IPS DF 19.7 (cell line): ENCODE results near the gene RARG.

Experiments used
- DNase-seq: peaks from one replicate; pipeline ENCODE4 v3.0.0-alpha.2; 2013; ENCODE audit warnings: low read depth, low spot score

Gene RARG

DNA sequence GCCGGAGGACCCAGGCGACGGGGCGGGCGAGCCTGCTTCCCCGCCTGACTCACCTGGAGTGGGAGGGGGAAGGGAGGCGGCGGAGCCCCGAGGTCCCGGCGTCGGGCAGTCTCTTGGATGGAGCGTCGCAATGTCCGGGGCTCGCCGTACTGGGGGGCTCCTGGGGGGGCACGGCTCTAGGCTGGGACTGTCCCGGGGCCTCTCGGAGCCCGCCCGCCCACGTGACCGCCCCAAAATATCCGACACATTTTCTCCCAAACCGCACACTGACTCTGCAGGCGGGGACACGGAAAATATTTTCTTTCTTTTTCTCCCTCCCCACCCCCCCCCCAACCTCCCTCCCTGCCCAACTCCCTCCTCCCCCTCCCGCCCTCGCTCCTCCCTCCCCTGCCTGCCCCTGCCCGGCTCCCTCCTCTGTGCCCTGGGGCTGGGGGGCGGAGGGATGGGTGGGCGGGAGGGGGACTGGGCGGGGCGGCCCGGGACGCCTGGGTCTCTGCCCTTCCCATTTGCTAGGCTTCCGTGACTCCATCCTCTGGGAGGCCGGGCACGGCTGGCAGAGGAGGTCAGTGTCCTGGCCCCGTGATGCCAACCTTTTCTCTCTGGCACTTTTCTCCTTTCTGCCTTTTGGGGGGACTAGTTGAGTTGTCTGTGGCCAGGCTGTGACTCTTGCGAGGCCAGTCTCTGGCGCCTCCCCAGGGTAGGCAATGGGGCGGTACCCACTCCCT, at the start of gene RARG:
TSS of gene RARG (minus strand) at position 289 of the 725 bp plus-strand sequence. CDS start 4,664 bp downstream, outside the sequence.
- DNase-seq: no peak

DNA sequence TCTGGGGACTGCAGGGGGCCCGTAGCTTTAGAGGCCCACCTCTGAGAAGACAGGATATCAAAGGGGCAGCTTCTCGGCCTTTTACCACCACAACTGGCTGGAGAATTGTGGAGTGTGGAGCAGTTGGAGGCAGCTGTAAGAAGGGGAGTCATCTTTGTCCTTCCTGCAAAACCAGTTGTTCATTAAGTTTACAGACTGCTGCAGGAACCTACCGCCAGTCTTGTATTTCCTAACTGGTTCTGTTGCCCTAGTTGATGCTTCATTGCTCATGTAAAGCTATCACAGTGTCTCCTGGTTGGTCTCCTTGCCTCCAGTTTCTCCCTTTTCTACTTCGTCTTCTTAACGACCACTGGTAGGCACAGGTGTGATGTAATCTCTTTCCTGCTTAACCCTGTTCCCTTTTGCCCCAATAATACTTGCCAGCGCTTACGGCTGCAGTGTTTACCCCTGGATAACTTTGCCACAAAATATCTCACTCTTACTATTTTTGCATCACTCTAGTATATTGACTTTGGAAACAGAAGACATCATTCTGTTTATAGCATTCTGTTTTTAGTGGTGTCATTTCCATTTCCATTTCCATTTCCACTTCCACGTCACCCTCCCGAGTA, 48.0 kb upstream of the RARG start:
- DNase-seq: no peak

DNA sequence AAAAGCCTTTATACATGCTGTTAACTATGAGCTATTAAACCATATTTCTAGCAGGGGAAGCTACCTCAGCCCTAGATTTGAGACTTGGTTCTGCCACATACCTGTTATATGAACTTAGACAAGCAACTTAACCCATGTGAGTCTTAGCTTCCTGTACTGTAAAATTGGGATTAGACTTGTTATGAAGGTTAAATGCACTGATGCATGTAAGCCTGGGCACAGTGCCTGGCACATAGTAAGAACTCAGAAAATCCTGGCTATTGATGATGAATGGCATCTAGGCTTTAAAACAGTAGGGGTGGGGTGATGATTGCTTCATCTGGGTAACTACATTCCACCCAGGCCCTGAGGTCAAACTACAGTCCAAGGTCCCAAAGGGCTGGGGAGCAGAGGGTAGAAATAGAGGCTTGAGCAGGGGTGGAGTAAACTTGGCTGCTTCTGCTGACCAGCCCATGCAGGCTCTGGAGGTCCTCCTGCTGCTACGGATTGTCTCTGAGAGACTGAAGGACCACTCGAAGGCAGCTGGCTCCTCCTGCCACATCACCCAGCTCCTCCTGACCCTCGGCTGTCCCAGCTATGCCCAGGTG, 47.4 kb upstream of the RARG start:
- no peak for DNase-seq

DNA sequence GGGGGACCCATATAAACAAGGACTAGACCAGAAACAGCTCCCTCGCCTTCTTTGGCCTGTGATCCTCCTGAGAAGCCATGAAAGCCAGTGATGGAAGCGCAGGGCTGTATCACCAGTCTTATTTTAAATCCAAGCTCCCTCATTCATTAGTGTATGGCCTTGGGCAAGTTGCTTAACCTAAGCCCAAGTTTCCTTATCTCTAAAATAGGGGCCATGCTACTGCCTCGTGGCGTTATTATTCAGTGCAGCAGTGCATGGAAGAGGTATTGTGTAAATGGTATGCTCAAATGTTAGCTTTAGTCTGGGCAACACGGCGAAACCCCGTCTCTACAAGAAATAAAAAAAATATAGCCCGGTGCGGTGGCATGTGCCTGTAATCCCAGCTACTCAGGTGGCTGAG, 46.0 kb upstream of the RARG start:
- DNase-seq: no peak

DNA sequence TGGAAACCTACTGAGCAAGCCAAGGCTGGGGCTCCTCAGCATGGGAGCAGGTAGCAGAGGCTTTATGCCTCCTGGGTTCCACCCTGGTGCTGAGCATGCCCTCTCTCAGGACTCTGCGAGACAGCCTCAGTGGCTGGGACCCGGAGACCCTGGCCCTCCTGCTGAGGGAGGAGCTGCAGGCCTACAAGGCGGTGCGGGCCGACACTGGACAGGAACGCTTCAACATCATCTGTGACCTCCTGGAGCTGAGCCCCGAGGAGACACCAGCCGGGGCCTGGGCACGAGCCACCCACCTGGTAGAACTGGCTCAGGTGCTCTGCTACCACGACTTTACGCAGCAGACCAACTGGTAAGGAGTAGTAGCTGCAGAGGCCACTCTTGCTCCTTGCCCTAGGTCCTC, 44.5 kb upstream of the RARG start:
- DNase-seq: no peak

DNA sequence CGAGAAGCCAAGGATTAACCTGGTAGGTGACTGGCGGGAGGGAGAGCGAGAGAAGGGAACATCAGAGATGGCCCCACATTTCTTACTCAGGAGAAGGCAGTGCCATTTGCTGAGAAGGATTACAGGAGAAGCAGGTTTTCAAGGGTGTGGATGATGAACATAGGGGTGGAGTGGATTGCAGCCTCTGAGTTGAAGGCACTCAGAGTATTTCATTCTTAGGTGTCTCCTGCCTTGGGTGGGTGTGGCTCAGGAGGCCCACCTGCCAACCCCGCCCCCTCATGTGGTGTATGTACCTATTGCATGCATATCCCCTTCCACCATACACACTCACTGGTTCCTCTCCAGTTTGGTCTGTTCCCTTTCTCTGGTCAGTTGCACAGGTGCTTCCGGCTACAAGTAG, 42.4 kb upstream of the RARG start:
- DNase-seq: no peak

DNA sequence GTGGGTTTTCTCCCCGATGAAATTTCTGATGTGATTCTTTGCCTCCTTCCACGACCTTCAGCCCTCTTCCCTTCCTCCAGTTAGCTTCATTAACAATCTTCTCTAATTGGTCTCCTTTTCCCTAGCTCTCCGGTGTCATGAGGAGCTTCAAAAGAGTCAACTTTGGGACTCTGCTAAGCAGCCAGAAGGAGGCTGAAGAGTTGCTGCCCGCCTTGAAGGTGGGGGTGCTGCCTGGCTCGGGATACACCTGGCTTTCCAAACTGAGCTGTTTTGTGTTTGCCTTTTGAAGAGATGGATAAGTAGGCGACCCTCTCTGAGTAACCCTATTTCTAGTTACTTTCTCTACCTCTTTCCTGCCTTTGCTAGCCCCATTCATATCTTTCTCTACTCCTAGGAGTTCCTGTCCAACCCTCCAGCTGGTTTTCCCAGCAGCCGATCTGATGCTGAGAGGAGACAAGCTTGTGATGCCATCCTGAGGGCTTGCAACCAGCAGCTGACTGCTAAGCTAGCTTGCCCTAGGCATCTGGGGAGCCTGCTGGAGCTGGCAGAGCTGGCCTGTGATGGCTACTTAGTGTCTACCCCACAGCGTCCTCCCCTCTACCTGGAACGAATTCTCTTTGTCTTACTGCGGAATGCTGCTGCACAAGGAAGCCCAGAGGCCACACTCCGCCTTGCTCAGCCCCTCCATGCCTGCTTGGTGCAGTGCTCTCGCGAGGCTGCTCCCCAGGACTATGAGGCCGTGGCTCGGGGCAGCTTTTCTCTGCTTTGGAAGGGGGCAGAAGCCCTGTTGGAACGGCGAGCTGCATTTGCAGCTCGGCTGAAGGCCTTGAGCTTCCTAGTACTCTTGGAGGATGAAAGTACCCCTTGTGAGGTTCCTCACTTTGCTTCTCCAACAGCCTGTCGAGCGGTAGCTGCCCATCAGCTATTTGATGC, 36.9 kb upstream of the RARG start:
- DNase-seq: no peak

DNA sequence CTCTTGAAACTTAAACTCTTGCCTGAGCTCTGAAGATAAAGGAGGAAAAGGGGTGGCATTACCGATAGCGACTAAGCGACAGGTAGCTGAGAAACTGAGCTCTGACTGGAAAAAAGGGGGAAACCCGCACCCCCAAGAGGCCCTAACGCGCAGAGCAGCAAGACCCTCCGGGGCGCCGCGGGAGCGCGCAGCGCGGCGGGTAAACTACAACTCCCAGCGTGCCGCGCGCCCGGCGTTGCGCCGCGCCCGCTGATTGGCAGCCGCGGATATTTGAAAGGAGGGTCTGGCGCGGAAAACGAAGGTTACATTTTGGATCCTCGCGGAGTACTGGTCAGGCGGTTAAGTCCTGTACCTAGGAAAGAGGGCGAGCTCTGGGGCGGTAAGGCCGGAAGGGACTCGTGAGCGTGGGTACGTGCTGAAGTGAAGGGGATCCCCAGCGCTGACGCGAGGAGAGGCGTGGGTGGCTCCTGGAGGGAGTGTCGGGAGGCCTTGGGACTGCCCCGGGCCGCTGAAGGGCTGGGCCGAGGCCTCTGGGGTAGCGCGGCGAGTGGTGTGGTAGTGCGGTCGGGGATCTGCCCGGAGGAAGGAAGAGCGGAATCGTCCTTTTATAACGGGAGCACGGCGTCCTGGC, 36.1 kb upstream of the RARG start, which contains the start of gene ESPL1:
TSS of gene ESPL1 (plus strand) at position 301 of the 631 bp plus-strand sequence. CDS start 468 bp downstream, outside the sequence.
- peak; percentile 84 for DNase-seq

DNA sequence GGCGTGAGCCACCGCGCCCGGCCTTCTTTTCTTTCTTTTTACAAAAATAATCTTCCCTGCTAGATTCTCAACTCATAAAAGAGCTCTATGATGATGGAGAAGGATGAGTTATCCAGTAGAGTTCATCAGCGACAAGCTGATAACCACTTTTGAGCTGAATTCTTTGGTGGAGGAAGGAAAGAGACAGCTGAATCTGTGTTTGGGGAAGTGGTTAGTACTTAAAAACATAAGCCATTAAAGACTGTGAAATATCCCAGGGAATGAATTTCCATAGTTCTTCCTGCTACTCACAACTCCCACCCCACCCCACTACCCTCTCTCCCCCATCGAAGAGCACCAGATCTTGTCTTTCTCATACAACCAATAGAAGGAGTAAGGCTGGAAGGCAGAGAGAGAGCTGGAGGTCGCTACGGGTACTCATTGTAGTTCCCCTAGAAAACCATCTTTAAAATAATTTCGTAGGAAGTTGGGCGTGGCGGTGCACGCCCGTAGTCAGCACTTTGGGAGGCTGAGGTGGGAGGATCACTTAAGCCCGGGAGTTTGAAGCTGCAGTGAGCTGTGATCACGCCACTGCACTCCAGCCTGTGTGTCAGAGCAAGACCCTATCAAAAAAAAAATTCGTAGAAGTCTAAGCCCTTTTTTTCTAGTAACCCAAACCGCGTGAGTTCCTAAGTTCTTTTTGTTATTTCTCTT, 35.4 kb upstream of the RARG start:
- no peak for DNase-seq

DNA sequence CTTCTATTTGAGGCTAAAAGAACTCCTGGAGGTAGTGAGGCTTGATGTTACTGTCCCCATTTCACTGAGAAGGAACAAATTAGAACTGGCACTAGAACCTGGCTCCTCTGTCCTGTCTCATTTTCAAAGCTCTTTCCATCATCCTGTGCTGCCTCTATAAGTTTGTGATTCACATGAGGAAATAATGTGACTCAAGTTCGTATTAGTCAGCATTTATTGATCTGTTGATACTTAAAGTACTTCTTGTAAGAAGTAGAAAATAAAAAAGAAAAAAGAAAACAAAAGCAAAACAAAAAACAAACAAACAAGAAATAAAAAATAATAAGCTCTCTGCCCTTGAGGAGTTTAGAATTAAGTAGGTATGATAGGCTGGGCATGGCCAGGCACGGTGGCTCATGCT, 33.8 kb upstream of the RARG start:
- DNase-seq: no peak

DNA sequence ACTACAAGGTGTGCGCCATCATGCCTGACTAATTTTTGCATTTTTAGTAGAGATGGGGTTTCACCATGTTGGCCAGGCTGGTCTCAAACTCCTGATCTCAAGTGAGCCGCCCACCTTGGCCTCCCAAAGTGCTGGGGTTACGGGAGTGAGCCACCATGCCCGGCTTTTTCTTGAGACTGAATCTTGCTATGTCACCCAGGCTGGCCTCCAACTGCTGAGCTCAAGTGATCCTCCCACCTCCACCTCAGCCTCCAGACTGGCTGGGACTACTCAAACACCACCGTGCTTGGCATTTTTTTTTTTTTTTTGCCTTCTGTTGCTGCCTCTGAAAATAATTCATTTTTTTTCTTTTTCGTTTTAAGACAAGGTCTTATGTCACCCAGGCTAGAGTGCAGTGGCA, 27.9 kb upstream of the RARG start:
- DNase-seq: no peak

DNA sequence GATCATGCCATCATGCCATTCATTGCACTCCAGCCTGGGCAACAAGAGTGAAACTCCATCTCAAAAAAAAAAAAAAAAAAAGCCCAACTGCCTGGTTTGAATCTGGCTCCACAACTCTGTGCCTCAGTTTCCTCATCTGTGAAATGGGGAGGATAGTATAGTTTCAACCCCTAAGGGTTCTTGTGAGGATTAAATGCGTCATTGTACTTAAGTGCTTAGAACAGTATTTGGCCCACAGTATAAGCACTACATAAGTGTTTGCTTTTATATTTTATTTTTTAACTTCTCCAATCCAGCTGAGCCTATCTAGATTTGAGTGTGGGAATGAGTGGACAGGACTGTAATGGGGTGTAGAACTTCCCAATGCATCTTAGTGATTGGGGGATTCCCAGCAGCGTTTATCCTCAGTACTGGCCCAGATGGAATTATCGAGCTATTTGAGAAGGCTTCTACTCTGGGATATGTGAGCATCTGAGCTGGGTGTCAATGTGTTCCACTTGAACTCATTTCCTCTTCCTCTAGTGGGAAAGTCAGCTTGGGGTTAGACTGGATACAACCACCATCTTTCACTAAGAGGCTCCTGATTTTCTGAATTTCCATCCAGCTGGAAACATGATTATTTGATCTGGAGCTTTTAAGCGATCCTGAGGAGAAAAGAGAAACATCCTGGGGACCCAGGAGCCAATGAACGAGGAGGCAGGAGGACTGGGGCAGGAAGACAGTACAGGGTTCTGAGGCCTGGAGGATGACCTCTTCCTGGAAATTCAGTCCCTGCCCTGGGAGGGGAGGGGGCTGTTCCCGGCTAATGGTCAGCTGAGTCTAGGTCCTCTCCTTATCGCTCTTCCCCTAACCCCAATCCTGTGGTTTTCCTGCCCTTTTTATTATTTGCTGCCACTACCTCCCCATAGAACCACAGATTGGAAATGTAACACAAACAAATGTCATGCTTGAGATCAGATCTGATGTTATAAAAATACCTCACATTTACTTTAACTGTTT, 26.8 kb upstream of the RARG start:
- no peak for DNase-seq

DNA sequence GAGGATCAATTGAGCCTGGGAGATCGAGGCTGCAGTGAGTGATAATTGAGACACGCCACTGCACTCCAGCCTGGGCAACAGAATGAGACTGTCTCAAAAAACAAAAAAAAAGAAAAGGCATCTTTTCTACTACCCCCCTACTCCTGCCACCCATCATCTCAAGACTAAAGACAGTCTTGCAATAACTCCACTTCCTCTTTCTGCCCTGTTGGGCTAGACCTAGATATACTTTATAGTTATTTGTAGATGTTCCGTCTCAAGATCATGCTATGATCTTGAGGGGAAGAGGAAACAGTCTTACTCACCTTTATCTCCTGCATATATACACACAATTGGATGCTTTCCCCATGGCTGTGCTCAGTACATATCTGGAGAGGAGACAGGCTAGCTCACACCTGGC, 24.0 kb upstream of the RARG start:
- DNase-seq: no peak

DNA sequence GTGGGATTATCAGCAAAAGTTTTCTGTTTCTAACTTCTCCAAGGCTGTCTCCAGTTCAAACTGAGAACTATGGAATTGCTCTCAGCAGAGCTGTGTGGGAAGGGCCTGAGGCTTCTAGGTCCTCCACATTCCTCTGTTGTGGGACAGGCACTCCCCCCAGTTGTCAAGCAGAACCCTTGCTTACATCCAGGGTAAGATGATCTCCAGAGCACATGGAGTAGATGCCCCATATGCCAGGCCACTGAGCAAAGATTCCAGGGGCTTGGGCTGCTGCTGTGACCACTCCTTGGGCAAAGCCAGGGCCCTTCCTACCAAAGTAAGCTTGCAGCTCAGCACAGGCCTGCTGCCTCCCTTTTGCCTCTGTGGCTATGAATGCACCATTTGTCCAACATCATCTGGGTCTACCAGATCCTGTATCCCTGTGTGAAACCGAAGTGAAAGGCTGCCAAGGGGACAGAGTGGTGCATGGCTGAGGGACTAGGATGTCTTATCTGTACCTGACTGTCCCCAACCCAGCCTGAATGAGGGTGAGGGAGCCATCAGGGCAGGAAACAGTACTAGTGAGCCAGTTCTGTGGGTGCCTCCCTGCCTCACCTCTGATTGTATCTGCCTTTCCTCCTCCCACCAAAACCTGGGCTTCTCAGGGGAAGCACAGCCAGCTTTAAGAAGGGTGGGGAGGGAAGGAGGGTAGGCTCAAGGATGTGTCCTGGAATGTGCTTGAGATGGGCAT, 23.0 kb upstream of the RARG start:
- no peak for DNase-seq

DNA sequence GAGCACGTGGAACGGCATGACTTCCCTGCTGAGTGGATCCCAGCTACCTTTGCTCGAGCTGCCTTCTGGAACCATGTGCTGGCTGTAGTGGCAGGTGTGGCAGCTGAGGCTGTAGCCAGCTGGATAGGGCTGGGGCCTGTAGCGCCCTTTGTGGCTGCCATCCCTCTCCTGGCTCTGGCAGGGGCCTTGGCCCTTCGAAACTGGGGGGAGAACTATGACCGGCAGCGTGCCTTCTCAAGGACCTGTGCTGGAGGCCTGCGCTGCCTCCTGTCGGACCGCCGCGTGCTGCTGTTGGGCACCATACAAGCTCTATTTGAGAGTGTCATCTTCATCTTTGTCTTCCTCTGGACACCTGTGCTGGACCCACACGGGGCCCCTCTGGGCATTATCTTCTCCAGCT, 21.3 kb upstream of the RARG start:
- no peak for DNase-seq

DNA sequence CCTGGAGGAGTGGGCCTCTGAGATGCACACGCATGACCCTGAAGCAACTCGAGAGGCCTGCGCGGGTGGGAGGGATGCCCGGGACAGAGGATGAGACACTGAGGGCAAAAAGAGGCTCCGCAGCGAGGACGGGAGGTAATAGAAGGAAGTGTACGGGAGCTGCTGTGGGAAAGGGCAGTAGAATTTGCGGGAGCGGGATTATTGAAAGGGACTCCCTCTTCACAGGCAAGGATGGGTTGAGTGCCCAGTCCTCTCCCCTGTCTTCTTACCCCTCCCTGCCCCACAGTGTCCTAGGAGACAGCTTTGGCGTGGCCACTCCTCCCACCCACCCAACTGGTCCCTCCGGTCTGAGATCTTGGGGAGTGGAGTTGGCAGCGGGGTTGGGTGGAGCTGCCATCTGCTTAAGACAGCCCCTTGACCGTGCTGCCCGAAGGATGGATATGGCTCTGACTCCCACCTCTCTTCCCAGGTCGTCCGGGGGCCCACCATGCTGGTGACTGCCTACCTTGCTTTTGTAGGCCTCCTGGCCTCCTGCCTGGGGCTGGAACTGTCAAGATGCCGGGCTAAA, 20.4 kb upstream of the RARG start:
- DNase-seq: no peak

DNA sequence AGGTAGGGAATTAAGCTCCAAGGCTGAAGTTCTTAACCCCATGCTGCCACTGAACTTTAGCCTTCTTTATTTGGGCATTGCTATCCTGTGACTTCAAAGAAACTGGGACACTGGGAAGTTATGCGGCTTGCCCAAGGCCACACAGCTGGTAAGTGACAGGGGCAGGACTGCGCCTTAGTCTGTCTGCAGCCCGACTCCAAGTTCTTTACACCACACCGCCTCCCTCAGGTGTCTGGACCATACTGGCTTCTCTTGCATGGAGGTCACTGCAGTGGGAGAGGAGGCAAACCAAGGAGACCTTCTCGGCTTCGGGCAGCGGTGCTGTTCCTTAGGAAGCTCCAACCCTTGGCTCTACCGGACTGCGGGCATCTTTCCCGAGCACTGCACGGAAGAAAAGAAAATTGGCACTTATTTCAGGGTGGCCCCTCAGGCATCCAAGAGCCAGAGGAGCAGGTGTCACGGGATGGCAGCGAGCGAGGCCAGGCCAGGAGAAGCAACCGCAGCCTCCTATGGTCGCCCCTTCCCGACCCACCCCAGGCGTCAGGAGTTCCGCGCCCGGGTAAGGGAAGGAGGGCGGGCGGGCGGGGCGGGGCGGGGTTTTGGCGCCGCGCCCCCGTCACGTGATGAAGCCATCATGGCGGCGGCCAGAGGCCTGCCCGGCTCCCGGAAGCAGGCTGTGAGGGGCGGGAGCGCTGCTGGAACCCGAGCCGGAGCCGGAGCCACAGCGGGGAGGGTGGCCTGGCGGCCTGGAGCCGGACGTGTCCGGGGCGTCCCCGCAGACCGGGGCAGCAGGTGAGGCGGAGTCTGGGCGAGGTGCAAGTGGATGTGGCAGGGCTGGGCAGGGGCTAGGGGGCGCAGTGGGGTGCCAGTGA, 19.7 kb upstream of the RARG start:
- no peak for DNase-seq

DNA sequence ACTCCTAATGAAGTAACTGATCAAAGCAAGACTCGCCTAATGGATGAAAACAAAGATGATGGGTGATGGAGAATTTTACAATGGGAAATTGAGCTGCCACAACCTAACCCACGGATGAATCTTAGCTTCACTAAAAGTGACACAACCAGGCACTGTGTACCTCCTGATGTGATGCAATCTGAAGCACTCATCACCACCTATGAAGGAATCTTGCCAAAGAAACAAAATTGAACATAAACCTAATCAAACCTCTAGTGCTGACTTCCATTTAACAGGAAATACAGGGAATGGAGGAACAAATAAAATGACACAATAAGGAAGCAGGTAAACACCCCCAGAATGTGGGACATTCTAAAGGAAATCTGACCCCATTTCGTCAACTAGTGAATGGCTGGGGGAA, 13.3 kb upstream of the RARG start:
- DNase-seq: no peak
